Skeletal muscle satellite cell (primary cell): ENCODE results near the gene CYS1.
"Not testable (repeated sequence)": the region's sequence is repeated elsewhere in the genome, so short reads cannot be mapped to it uniquely, and the experiment has no call there.

Experiments
- H3K27me3 ChIP-seq: 2 replicates; pipeline ENCODE4 v1.7.0; 2013; ENCODE audit warnings: low read length; ENCODE audit not compliant: control insufficient read depth, insufficient read depth
- H3K36me3 ChIP-seq: 2 replicates; pipeline ENCODE4 v1.7.0; 2013; ENCODE audit warnings: mild to moderate bottlenecking, control low read depth, low read length; ENCODE audit not compliant: insufficient read depth
- H3K4me1 ChIP-seq: 2 replicates; pipeline ENCODE4 v1.7.0; 2013; ENCODE audit warnings: low read length; ENCODE audit not compliant: control insufficient read depth, insufficient read depth
- H3K4me2 ChIP-seq: 2 replicates; pipeline ENCODE4 v1.7.0; 2013; ENCODE audit warnings: mild to moderate bottlenecking, low read length
- H3K4me3 ChIP-seq: 2 replicates; pipeline ENCODE4 v1.7.0; 2013; ENCODE audit warnings: low read length
- H3K9ac ChIP-seq: 2 replicates; pipeline ENCODE4 v1.7.0; 2013; ENCODE audit warnings: mild to moderate bottlenecking, low read depth, low read length, moderate library complexity
- H3K9me3 ChIP-seq: replicated peaks from 2 replicates; pipeline ENCODE4 v1.7.0; 2013; ENCODE audit warnings: mild to moderate bottlenecking, control low read depth, low read length

CYS1 gene

DNA sequence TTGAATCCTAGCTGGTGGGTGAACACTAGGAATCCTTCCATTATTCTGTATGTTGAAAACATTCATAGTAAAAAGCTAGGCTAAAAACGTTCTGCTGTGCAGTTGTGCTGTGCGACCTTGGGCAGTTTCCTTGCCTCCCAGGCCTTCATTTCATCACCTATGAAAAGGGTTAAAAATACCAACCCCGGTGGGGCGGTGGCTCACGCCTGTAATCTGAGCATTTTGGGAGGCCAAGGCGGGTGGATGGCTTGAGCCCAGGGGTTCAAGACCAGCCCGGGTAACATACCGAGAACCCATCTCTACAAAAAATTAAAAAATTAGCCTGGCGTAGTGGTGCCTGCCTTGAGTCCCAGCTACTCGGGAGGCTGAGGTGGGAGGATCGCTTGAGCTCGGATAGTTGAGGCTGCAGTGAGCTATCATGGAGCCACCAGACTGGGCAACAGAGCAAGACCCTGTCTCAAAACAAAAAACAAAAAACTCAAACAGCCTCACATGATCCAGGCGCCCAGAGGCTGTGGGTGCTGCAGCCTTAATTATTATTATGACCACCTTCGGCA is 39.5 kb upstream of the CYS1 start:
- H3K36me3 ChIP-seq = no peaks in the 10 kb centered on the region
- peak overlapping the region; percentile 94 for H3K4me3 ChIP-seq
- H3K4me2 ChIP-seq = peak overlapping the region; percentile 99
- H3K9me3 ChIP-seq = no peaks in the 10 kb centered on the region
- H3K27me3 ChIP-seq = no peaks in the 10 kb centered on the region
- peak overlapping the region; percentile 86 for H3K9ac ChIP-seq
- peaks cover 27% of the 10 kb centered on the region for H3K4me1 ChIP-seq

DNA sequence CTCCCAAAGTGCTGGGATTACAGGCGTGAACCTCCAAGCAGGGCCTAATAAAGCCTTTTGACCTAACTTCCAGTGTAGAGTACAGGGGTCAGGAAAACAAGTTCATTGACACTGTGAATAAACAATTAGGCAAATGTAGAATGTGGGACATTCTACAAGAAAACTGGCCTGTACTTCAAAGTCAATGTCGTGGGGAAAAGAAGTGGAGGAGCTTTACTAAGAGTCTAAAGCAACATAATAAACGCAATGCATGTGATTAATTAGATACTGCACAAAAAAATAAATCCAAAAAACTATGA is 38.8 kb upstream of the CYS1 start:
- Histone ChIP-seq H3K4me2 (no peak overlapping the region), H3K9ac (no peak overlapping the region), H3K4me1 (peaks cover 22% of the 10 kb centered on the region), H3K27me3 (no peaks in the 10 kb centered on the region), H3K9me3 (no peaks in the 10 kb centered on the region), H3K36me3 (no peaks in the 10 kb centered on the region), H3K4me3 (no peak overlapping the region)

DNA sequence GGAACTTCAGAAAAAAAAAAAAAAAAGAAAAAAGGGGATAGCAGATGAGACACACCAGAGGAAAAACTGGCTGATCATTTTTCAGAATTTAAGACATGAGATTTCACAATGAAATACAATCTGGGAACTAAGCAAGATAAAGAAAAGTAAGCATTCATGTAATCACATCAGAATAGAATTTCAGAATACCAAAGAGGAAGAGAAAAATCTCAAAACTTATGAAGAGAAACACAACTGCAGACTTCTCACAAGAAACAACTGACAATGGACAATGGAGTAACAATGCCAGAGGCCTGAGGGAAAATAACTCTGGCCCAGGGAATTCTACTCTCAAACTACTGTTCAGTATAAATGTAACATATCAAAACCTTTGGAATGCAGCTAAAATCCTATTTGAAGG is 29.1 kb upstream of the CYS1 start:
- H3K4me3 ChIP-seq = no peak overlapping the region
- H3K4me2 ChIP-seq = no peak overlapping the region
- H3K9ac ChIP-seq = no peak overlapping the region
- no peaks in the 10 kb centered on the region for H3K36me3 ChIP-seq
- H3K4me1 ChIP-seq = no peaks in the 10 kb centered on the region
- H3K9me3 ChIP-seq = no peaks in the 10 kb centered on the region
- no peaks in the 10 kb centered on the region for H3K27me3 ChIP-seq

DNA sequence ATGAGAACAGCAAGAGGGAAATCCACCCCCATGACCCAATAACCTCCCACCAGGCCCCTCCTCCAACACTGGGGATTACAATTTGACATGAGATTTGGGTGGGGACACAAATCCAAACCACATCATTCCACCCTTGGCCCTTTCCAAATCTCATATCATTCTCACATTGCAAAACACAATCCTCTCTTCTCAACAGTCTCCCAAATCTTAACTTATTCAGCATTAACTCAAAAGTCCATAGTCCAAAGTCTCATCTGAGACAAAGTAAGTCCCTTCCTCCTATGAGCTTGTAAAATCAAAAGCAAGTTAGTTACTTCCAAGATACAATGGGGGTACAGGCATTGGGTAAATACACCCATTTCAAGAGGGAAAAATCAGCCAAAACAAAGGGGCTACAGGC is 24.7 kb upstream of the CYS1 start:
- H3K9me3 ChIP-seq, H3K36me3 ChIP-seq, H3K4me2 ChIP-seq, H3K9ac ChIP-seq, H3K27me3 ChIP-seq, H3K4me3 ChIP-seq, H3K4me1 ChIP-seq: not testable (repeated sequence)

DNA sequence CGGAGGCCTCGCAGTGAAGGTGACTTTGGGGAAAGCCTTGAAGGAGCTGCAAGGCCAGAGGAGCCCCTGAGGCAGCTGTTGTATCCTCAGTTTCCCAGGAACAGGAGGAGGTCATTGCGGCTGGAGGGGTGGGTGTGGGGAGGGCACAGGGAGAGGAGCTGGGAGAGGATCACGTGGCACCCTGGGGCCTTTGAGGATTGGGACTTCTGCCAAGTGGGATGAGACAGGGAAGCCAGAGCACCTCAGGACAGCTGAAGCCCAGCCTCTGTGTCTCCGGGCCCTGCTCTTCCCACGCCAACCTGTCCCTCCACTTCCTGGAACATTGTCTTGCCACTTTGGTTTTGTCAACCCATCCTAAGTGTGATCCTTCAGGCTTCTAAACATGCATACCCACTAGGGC is 23.0 kb upstream of the CYS1 start:
- H3K4me3 ChIP-seq = no peak overlapping the region
- H3K27me3 ChIP-seq = no peaks in the 10 kb centered on the region
- no peak overlapping the region for H3K9ac ChIP-seq
- H3K4me2 ChIP-seq = no peak overlapping the region
- no peaks in the 10 kb centered on the region for H3K9me3 ChIP-seq
- H3K36me3 ChIP-seq = no peaks in the 10 kb centered on the region
- H3K4me1 ChIP-seq = no peaks in the 10 kb centered on the region

DNA sequence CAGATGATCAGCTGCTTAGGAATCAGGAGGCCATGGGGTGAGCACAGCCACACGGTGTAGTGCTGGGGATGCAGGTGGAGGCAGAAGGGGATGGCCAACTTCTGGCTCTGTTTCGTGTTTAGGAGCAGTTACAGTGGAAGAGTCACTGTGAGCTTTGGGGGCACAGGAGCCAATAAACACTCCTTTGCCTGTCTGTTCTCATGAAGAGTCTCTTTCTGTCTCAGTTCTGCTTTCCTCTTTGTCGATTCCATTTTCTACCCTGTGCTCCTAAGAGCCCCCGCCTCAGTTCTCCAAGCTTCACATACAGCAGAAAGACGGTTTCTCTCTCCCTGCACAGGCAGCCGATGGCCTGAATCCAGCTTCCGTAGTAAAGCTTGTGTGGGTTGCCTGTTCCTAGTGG is 21.3 kb upstream of the CYS1 start:
- H3K4me2 ChIP-seq = no peak overlapping the region
- no peak overlapping the region for H3K4me3 ChIP-seq
- no peak overlapping the region for H3K9ac ChIP-seq
- H3K4me1 ChIP-seq = peaks cover 2% of the 10 kb centered on the region
- no peaks in the 10 kb centered on the region for H3K27me3 ChIP-seq
- no peaks in the 10 kb centered on the region for H3K36me3 ChIP-seq
- H3K9me3 ChIP-seq = no peaks in the 10 kb centered on the region

DNA sequence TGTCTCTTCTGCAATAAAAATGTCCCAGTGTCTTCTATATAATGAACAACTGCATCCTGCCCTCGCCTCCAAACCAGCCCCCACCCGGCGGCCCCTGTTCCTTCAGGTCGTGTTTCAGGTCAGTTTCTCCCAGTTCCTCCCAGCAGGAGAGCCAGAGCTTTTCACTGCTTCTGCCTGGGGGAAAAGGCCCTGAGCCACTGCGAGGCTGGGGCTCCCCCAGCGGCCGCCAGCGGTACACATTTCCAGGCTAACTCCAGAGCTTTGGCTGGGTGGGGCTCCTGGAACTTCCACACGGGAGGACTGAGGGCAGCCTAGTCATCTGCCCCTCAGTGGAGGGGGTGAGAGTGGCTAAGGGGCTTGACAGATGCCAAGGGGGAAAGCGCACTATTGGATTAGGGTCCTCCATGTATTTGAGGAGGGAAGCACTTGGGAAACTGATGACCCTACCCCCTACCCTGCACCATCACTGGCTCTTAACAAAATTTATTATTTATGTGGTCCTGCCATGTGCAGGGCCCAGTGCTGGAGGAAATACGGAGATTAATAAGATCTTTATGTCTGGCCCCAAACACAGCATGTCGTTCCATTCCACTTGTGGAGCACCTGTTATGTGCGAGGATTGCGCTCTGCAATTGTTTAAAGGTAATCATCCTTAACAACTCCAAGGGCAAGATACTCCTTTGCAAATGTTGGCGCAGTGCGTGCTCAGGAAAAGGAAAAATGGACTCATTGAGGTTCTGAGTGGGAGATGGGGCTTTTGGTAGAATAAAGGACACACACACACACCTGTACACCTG is 17.3 kb upstream of the CYS1 start:
- H3K9me3 ChIP-seq = no peaks in the 10 kb centered on the region
- no peak overlapping the region for H3K4me2 ChIP-seq
- H3K9ac ChIP-seq = no peak overlapping the region
- no peak overlapping the region for H3K4me3 ChIP-seq
- H3K4me1 ChIP-seq = peaks cover 2% of the 10 kb centered on the region
- H3K27me3 ChIP-seq = peaks cover 17% of the 10 kb centered on the region
- no peaks in the 10 kb centered on the region for H3K36me3 ChIP-seq

DNA sequence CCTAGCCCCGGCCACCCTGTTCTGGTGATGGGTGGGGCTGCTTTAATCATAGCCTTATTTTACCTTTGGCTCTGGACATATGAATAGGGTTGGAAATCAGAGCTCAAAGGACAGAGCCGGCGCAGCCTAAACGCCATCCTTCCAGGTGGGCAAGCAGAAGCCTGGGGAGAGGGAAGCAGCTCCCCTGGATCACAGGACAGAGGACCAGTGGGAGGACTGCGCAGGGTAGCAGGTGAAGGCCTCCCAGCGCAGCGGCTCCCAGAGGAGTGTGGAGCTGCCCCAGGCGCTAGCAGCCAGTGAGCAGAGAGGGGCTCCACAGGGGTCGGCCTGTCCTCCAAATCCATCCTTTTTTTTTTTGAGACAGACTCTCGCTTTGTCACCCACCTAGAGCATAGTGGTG is 16.4 kb upstream of the CYS1 start:
- peaks cover 2% of the 10 kb centered on the region for H3K4me1 ChIP-seq
- H3K36me3 ChIP-seq = no peaks in the 10 kb centered on the region
- H3K4me3 ChIP-seq = no peak overlapping the region
- H3K27me3 ChIP-seq = peaks cover 24% of the 10 kb centered on the region
- H3K9me3 ChIP-seq = no peaks in the 10 kb centered on the region
- H3K9ac ChIP-seq = no peak overlapping the region
- no peak overlapping the region for H3K4me2 ChIP-seq

DNA sequence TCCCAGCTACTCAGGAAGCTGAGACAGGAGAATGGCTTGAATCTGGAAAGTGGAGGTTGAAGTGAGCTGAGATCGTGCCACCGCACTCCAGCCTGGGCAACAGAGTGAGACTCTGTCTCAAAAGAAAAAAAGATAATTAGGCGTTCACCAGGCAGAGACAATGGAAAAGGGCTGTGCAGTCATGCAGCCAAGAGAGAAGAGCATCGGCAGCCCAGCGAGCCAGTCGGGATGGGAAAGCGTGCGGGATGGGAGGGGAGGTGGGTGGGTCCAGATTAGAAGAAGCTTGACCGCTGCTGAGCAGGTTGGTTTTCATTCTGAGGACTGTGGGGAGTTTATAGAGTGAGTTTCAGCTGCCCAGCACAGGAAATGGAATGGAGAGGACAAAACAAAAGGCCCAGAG is 15.0 kb upstream of the CYS1 start:
- Histone ChIP-seq H3K9me3 (no peaks in the 10 kb centered on the region), H3K4me1 (peaks cover 2% of the 10 kb centered on the region), H3K27me3 (peaks cover 39% of the 10 kb centered on the region), H3K4me3 (no peak overlapping the region), H3K4me2 (no peak overlapping the region), H3K9ac (no peak overlapping the region), H3K36me3 (no peaks in the 10 kb centered on the region)

DNA sequence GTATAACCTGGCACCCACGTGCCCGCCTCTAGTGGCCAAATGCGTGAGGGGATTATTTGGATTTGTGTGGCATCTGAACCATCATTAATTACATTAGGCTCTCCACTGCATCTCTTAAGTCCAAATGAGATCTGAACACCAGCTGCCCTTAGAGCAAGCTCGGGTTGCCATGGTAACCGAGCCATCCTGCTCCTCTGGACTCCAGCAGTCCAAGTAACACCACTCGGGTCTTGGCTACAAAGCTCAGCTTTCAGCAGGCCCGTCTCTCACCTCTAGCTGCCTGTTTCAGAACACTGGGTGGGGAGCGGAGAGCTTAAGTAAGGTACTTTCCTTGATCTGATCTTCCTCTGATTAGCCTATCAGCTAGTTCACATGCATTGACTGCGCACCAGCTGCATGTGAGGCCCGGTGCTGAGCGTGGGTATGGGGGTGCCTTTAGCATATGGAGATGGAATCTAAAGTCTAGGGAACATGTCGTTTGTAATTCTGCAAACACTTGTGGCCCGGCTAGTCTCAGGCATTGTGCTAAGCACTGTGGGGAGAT is 14.1 kb upstream of the CYS1 start:
- Histone ChIP-seq H3K27me3 (peaks cover 47% of the 10 kb centered on the region), H3K9ac (no peak overlapping the region), H3K36me3 (no peaks in the 10 kb centered on the region), H3K4me1 (peaks cover 2% of the 10 kb centered on the region), H3K4me3 (no peak overlapping the region), H3K4me2 (no peak overlapping the region), H3K9me3 (no peaks in the 10 kb centered on the region)

DNA sequence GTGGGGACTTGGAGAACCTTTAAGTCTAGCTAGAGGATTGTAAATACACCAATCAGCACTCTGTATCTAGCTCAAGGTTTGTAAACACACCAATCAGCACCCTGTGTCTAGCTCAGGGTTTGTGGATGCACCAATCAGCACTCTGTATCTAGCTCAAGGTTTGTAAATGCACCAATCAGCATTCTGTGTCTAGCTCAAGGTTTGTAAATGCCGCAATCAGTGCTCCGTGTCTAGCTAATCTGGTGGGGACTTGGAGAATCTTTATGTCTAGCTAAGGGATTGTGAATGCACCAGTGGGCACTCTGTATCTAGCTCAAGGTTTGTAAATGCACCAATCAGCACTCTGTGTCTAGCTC is 11.7 kb upstream of the CYS1 start:
- not testable (repeated sequence) for H3K9ac ChIP-seq

DNA sequence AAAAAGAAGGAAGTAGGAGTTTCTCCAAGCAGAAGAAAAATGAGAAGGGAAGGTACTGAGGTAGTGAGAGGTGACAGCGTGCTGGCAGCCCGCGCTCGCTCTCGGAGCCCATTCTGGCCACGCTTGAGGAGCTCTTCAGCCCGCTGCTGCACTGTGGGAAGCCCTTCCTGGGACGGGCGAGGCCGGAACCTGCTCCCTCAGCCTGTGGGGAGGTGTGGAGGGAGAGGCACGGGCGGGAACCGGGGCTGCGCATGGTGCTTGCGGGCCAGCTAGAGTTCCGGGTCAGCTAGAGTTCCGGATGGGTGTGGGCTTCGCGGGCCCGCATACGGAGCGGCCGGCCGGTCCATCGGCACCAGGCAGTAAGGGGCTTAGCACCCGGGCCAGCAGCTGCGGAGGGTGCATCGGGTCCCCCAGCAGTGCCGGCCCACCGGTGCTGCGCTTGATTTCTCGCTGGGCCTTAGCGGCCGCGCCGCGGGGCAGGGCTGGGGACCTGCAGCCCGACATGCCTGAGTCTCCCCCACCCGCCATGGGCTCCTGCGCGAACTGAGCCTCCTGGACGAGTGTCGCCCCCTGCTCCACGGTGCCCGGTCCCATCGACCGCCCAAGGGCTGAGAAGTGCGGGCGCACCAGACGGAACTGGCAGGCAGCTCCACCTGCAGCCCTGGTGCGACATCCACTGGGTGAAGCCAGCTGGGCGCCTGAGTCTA is 11.1 kb upstream of the CYS1 start:
- H3K4me2 ChIP-seq = no peak overlapping the region
- no peaks in the 10 kb centered on the region for H3K9me3 ChIP-seq
- H3K4me1 ChIP-seq = no peaks in the 10 kb centered on the region
- peaks cover 59% of the 10 kb centered on the region for H3K27me3 ChIP-seq
- no peak overlapping the region for H3K9ac ChIP-seq
- H3K36me3 ChIP-seq = no peaks in the 10 kb centered on the region
- no peak overlapping the region for H3K4me3 ChIP-seq

More for the DNA sequence above, 11.7 kb upstream of the CYS1 start:
- H3K9me3 ChIP-seq, H3K4me3 ChIP-seq, H3K4me1 ChIP-seq, H3K36me3 ChIP-seq, H3K4me2 ChIP-seq: not testable (repeated sequence)
- peaks cover 59% of the 10 kb centered on the region for H3K27me3 ChIP-seq
